CD8-positive, alpha-beta memory T cell (primary cell): ENCODE measurements around the gene FMNL3. TPM values are rescaled to one million over a fixed set of nuclear protein-coding genes. Genes with fewer than 3 reads are reported as not detected.

Experiments
- CTCF ChIA-PET: fragments of 350-600 bp; sonication (Branson Sonifier 250); formaldehyde crosslinking; loops from one replicate; lab custom pipeline; 2021; ENCODE audit warnings: antibody characterized with exemption; lab: Charles Lee
- POLR2A ChIA-PET: fragments of 350-600 bp; sonication (Branson Sonifier 250); formaldehyde crosslinking; loops from one replicate; lab custom pipeline; 2021; ENCODE audit warnings: antibody characterized with exemption; lab: Charles Lee
- DNase-seq, 5 donors: peaks; one replicate each; pipeline versions ENCODE4 v3.0.0 to v3.0.0-alpha.2; 2020 to 2022; ENCODE audit warnings: mixed read lengths in 1 of 5
- H3K27ac ChIP-seq: one replicate; pipeline ENCODE4 v1.7.0; 2013; ENCODE audit warnings: low read depth, mild to moderate bottlenecking, low read length, moderate library complexity
- H3K27me3 ChIP-seq: 2 replicates; pipeline ENCODE4 v1.7.0; 2013; ENCODE audit warnings: low read length, mild to moderate bottlenecking; ENCODE audit not compliant: insufficient read depth, poor library complexity, severe bottlenecking
- H3K36me3 ChIP-seq: 2 replicates; pipeline ENCODE4 v1.7.0; 2013; ENCODE audit warnings: mild to moderate bottlenecking, low read length, moderate library complexity; ENCODE audit not compliant: insufficient read depth
- H3K4me1 ChIP-seq: 2 replicates; pipeline ENCODE4 v1.7.0; 2013; ENCODE audit warnings: mild to moderate bottlenecking, low read length, moderate library complexity; ENCODE audit not compliant: insufficient read depth
- H3K4me3 ChIP-seq: 2 replicates; pipeline ENCODE4 v1.7.0; 2013; ENCODE audit warnings: mild to moderate bottlenecking, low read length
- H3K9me3 ChIP-seq: 2 replicates; pipeline ENCODE4 v1.7.0; 2013; ENCODE audit warnings: mild to moderate bottlenecking, low read length
- H3K27ac Mint-ChIP-seq, 8 donors: one replicate each; pipeline ENCODE4 v1.8.0; 2020 to 2021; ENCODE audit warnings: mixed read lengths in 8 of 8, mild to moderate bottlenecking in 6 of 8, inconsistent platforms in 3 of 8, moderate library complexity in 3 of 8
- H3K27me3 Mint-ChIP-seq, 2 donors: one replicate each; pipeline ENCODE4 v1.8.0; 2020 to 2021; ENCODE audit warnings: mixed read lengths in 2 of 2, mild to moderate bottlenecking in 1 of 2, moderate library complexity in 1 of 2
- H3K36me3 Mint-ChIP-seq, 3 donors: one replicate each; pipeline ENCODE4 v1.8.0; 2020 to 2021; ENCODE audit warnings: mixed read lengths in 3 of 3, inconsistent platforms in 1 of 3, mild to moderate bottlenecking in 1 of 3
- H3K4me1 Mint-ChIP-seq, 3 donors: one replicate each; pipeline ENCODE4 v1.8.0; 2020 to 2021; ENCODE audit warnings: mixed read lengths in 3 of 3, inconsistent platforms in 1 of 3, mild to moderate bottlenecking in 1 of 3
- H3K4me3 Mint-ChIP-seq, 7 donors: one replicate each; pipeline ENCODE4 v1.8.0; 2020 to 2021; ENCODE audit warnings: mixed read lengths in 7 of 7, mild to moderate bottlenecking in 6 of 7, moderate library complexity in 4 of 7, inconsistent platforms in 2 of 7
- H3K9me3 Mint-ChIP-seq, 5 donors: one replicate each; pipeline ENCODE4 v1.8.0; 2020 to 2022; ENCODE audit warnings: mixed read lengths in 5 of 5, mild to moderate bottlenecking in 3 of 5, moderate library complexity in 2 of 5, inconsistent platforms in 1 of 5
- polyA plus RNA-seq: library from polyadenylated mRNA; unstranded; fragments of 300-500 nt; fragmentation: Illumina TruSeq; gene quantifications from one replicate; pipeline ENCODE4 v1.2.3, GENCODE V29; 2021
- total RNA-seq, 2 experiments: library from RNA; stranded (reverse); gene quantifications; one replicate each; pipeline ENCODE4 v1.2.3, GENCODE V29; 2021

FMNL3 gene
- total and polyA plus RNA-seq, 3 experiments from 2014 or later: 6.3 to 36.7 (median 35.8) TPM

DNA sequence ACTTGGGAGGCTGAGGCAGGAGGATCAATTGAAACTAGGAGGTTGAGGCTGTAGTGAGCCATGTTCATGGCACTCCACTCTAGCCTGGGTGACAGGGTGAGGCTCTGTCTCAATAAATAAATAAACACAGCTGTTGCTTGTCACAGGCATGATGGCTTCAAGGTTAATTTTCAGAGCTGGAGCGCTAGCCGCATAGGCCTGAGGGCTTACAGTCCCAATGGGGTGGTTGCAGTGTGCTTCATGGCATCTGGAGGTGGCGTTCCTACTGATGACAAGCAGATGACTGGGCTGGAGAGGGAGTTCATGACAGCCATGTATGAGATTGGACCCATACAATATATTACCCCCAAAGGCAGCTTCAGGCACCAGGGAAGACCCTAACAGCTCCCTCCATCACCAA lies 1.6 kb upstream of the FMNL3 start:
- Histone ChIP-seq H3K9me3 (no peaks in the 10 kb centered on the region), H3K4me3 (no peak overlapping the region), H3K36me3 (no peaks in the 10 kb centered on the region), H3K27ac (no peak overlapping the region), H3K4me1 (peaks cover 30% of the 10 kb centered on the region), H3K27me3 (no peaks in the 10 kb centered on the region)
- no peak overlapping the region for H3K27ac Mint-ChIP-seq
- ChIA-PET CTCF (interaction anchor here (0.8 to 13.9 kb wide), 10 partner anchors 13 to 352 kb away, joined by 3 to 248 read pairs (median 4); partner anchors contain the start of gene PRPF40B), POLR2A (interaction anchor here (0.9 to 1.1 kb wide), 2 partner anchors 32 to 67 kb away, joined by 3 read pairs; partner anchors contain the start of gene TMBIM6)
- H3K4me1 Mint-ChIP-seq: peaks cover 25 to 30% (median 28%) of the 10 kb centered on the region in 3 donors
- DNase-seq: no peak
- peaks cover 0 to 3% (median 0%) of the 10 kb centered on the region in 3 donors for H3K36me3 Mint-ChIP-seq
- H3K27me3 Mint-ChIP-seq: peaks cover 9 to 14% of the 10 kb centered on the region in 2 donors
- H3K4me3 Mint-ChIP-seq: peak overlapping the region in 1 of 7 donors; percentile 9
- no peaks in the 10 kb centered on the region for H3K9me3 Mint-ChIP-seq

DNA sequence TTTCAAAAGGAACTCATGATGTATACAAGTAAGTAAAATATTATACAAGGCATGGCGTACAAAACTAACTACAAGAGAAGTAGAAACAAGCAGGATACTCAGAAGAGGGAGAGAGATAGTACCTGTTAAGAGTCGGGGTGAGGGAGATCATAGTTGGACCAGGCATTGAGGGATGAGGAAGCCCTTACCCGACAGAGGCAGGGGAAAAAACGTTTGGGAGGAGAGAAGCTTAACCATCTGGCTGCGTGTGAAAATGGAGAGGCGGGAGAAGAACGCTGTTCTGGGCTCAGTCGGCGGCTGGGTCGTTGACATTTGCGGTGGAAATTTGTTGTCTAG lies 575 bp upstream of the FMNL3 start:
- no peak overlapping the region for H3K27ac ChIP-seq
- peak overlapping the region; percentile 45 to 91 (median 73) for H3K4me3 Mint-ChIP-seq
- peaks cover 39% of the 10 kb centered on the region for H3K4me1 ChIP-seq
- H3K9me3 Mint-ChIP-seq: no peaks in the 10 kb centered on the region
- no peak overlapping the region for H3K4me3 ChIP-seq
- H3K36me3 Mint-ChIP-seq: peaks cover 0 to 3% (median 0%) of the 10 kb centered on the region in 3 donors
- peak overlapping the region in 7 of 8 donors; percentile 1 to 92 (median 82) for H3K27ac Mint-ChIP-seq
- no peak for DNase-seq
- H3K9me3 ChIP-seq: no peaks in the 10 kb centered on the region
- H3K4me1 Mint-ChIP-seq: peaks cover 35 to 40% (median 39%) of the 10 kb centered on the region in 3 donors
- no peaks in the 10 kb centered on the region for H3K36me3 ChIP-seq
- ChIA-PET POLR2A (interaction anchor here (1.0 to 1.1 kb wide), 2 partner anchors 60 to 66 kb away, joined by 3 read pairs; no protein-coding TSS in a partner anchor), CTCF (interaction anchor here (0.8 to 13.9 kb wide), 10 partner anchors 12 to 131 kb away, joined by 3 to 248 read pairs (median 4); no protein-coding TSS in a partner anchor)
- peaks cover 6 to 8% of the 10 kb centered on the region in 2 donors for H3K27me3 Mint-ChIP-seq
- no peaks in the 10 kb centered on the region for H3K27me3 ChIP-seq

GRCh38 chr12:49706351-49707127 lies 666 bp downstream of the FMNL3 start:
- Mint-ChIP-seq H3K27ac (peak overlapping the region; percentile 33 to 95 (median 90)), H3K36me3 (peaks cover 0 to 3% (median 0%) of the 10 kb centered on the region in 3 donors), H3K27me3 (peaks cover 0 to 6% of the 10 kb centered on the region in 2 donors), H3K9me3 (no peaks in the 10 kb centered on the region), H3K4me1 (peaks cover 39 to 50% (median 44%) of the 10 kb centered on the region in 3 donors), H3K4me3 (peak overlapping the region; percentile 87 to 96 (median 91))
- H3K36me3 ChIP-seq: no peaks in the 10 kb centered on the region
- POLR2A ChIA-PET: interaction anchor here (0.7 to 2.0 kb wide), 9 partner anchors 23 to 227 kb away, joined by 3 to 15 read pairs (median 3); partner anchors contain the start of genes BCDIN3D and TMBIM6
- peak overlapping the region; percentile 72 for H3K4me3 ChIP-seq
- H3K9me3 ChIP-seq: no peaks in the 10 kb centered on the region
- CTCF ChIA-PET: interaction anchor here (0.7 to 13.9 kb wide), 12 partner anchors 9 to 469 kb away, joined by 3 to 248 read pairs (median 6); partner anchors contain the start of gene TMBIM6
- H3K4me1 ChIP-seq: peaks cover 39% of the 10 kb centered on the region
- DNase-seq: peak in 2 of 5 donors; percentile 25 to 49
- no peaks in the 10 kb centered on the region for H3K27me3 ChIP-seq
- peak overlapping the region; percentile 76 for H3K27ac ChIP-seq

GRCh38 chr12:49705479-49706134 lies 1.6 kb downstream of the FMNL3 start:
- no peaks in the 10 kb centered on the region for H3K36me3 ChIP-seq
- Mint-ChIP-seq H3K27me3 (peaks cover 0 to 6% of the 10 kb centered on the region in 2 donors), H3K9me3 (no peaks in the 10 kb centered on the region), H3K27ac (peak overlapping the region in 7 of 8 donors; percentile 64 to 96 (median 93)), H3K4me1 (peaks cover 40 to 53% (median 48%) of the 10 kb centered on the region in 3 donors), H3K36me3 (peaks cover 0 to 3% (median 0%) of the 10 kb centered on the region in 3 donors), H3K4me3 (peak overlapping the region; percentile 87 to 96 (median 91))
- no peak overlapping the region for H3K27ac ChIP-seq
- CTCF ChIA-PET: interaction anchor here (1.0 to 13.9 kb wide), 9 partner anchors 10 to 470 kb away, joined by 3 to 248 read pairs (median 6); partner anchors contain the start of gene TMBIM6
- no peaks in the 10 kb centered on the region for H3K27me3 ChIP-seq
- H3K4me3 ChIP-seq: peak overlapping the region; percentile 72
- peak in 1 of 5 donors; percentile 4 for DNase-seq
- H3K4me1 ChIP-seq: peaks cover 39% of the 10 kb centered on the region
- POLR2A ChIA-PET: interaction anchor here (0.7 to 2.0 kb wide), 8 partner anchors 11 to 227 kb away, joined by 3 to 15 read pairs (median 6); partner anchors contain the start of gene TMBIM6
- no peaks in the 10 kb centered on the region for H3K9me3 ChIP-seq

- H3K36me3 Mint-ChIP-seq: peaks cover 0 to 3% (median 0%) of the 10 kb centered on the region in 3 donors
- peaks cover 0 to 4% of the 10 kb centered on the region in 2 donors for H3K27me3 Mint-ChIP-seq
- peaks cover 53% of the 10 kb centered on the region for H3K4me1 ChIP-seq
- no peaks in the 10 kb centered on the region for H3K9me3 ChIP-seq
- H3K4me1 Mint-ChIP-seq: peaks cover 52 to 66% (median 62%) of the 10 kb centered on the region in 3 donors
- CTCF ChIA-PET: interaction anchor here (2.7 to 13.9 kb wide), 5 partner anchors 34 to 81 kb away, joined by 9 to 248 read pairs (median 61); partner anchors contain the start of genes PRPF40B and TMBIM6
- no peaks in the 10 kb centered on the region for H3K9me3 Mint-ChIP-seq
- H3K4me3 Mint-ChIP-seq: peak overlapping the region in 6 of 7 donors; percentile 24 to 63 (median 46)
- POLR2A ChIA-PET: interaction anchor here (0.7 to 1.5 kb wide), 4 partner anchors 29 to 49 kb away, joined by 3 read pairs; partner anchors contain the start of gene TMBIM6
- DNase-seq: peak in 3 of 5 donors; percentile 8 to 58 (median 23)
- no peak overlapping the region for H3K4me3 ChIP-seq
- H3K27ac ChIP-seq: no peak overlapping the region
- peak overlapping the region; percentile 7 to 82 (median 56) for H3K27ac Mint-ChIP-seq
- no peaks in the 10 kb centered on the region for H3K36me3 ChIP-seq
- H3K27me3 ChIP-seq: no peaks in the 10 kb centered on the region
Observed at GRCh38 chr12:49703647-49704137, 3.5 kb downstream of the FMNL3 start.

DNA sequence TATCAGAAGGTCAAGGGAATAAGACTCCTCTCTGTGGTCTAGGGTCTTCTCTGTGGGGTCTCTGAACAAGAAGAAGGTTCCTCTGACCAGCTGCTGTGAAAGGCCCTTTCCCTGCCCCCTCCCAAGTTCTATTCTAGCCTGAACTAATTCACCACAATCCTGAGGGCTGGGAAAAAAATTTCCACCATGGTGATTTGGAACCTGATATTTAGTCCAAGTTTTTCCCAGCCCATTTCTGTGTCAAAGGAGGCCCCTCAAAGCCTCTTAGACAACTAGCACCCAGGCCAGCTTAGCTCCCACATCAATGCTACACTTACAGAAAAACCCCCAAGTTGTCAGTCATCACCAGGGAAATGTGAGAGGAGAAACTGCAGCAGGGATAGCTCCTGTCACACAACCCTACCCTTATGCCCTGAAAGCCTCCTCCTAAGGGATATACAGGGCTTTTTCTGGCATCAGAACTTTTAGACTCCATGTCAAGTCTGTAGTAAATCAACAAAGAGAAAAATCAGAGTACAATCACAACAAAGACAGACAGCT lies 4.5 kb downstream of the FMNL3 start:
- Histone ChIP-seq H3K9me3 (no peaks in the 10 kb centered on the region), H3K4me3 (no peak overlapping the region), H3K36me3 (no peaks in the 10 kb centered on the region), H3K4me1 (peaks cover 58% of the 10 kb centered on the region), H3K27ac (no peak overlapping the region), H3K27me3 (no peaks in the 10 kb centered on the region)
- Mint-ChIP-seq H3K4me1 (peaks cover 55 to 74% (median 71%) of the 10 kb centered on the region in 3 donors), H3K27me3 (peaks cover 0 to 3% of the 10 kb centered on the region in 2 donors), H3K4me3 (peak overlapping the region in 1 of 7 donors; percentile 4), H3K27ac (peak overlapping the region in 7 of 8 donors; percentile 19 to 77 (median 51)), H3K36me3 (peaks cover 0 to 3% (median 0%) of the 10 kb centered on the region in 3 donors), H3K9me3 (no peaks in the 10 kb centered on the region)
- DNase-seq: no peak
- ChIA-PET CTCF (interaction anchor here (2.7 to 13.9 kb wide), 5 partner anchors 33 to 80 kb away, joined by 9 to 248 read pairs (median 61); partner anchors contain the start of genes PRPF40B and TMBIM6), POLR2A (interaction anchor here (0.8 kb wide), 1 partner anchor 38 kb away, joined by 3 read pairs; the partner anchor contains the start of gene TMBIM6)

DNA sequence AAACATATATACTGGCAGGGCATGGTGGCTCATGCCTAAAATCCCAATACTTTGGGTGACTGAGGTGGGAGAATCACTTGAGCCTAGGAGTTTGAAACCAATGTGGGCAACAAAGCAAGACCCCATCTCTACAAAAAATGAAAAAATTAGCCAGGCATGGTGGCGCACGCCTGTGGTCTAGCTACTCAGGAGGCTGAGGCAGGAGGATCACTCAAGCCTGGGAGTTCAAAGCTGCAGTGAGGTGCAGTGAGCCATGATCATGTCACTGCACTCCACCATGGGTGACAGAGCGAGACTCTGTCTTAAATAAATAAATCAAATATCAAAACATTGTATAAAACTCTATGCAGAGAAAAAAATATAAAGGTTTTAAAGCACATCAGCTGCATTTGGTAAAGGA lies 5.2 kb downstream of the FMNL3 start:
- POLR2A ChIA-PET: no interaction called here
- no peaks in the 10 kb centered on the region for H3K9me3 Mint-ChIP-seq
- H3K27ac ChIP-seq: no peak overlapping the region

More for the DNA sequence above, 5.2 kb downstream of the FMNL3 start:
- peaks cover 0 to 3% of the 10 kb centered on the region in 2 donors for H3K27me3 Mint-ChIP-seq
- H3K36me3 Mint-ChIP-seq: peaks cover 0 to 3% (median 0%) of the 10 kb centered on the region in 3 donors
- no peak overlapping the region for H3K4me3 Mint-ChIP-seq
- no peak for DNase-seq
- CTCF ChIA-PET: interaction anchor here (2.7 to 13.9 kb wide), 4 partner anchors 32 to 79 kb away, joined by 9 to 248 read pairs (median 74); partner anchors contain the start of genes PRPF40B and TMBIM6
- Histone ChIP-seq H3K27me3 (no peaks in the 10 kb centered on the region), H3K4me1 (peaks cover 64% of the 10 kb centered on the region), H3K4me3 (no peak overlapping the region), H3K9me3 (no peaks in the 10 kb centered on the region), H3K36me3 (no peaks in the 10 kb centered on the region)
- H3K27ac Mint-ChIP-seq: peak overlapping the region in 2 of 8 donors; percentile 33 to 44
- peaks cover 52 to 76% (median 68%) of the 10 kb centered on the region in 3 donors for H3K4me1 Mint-ChIP-seq
